Lung (tissue), 12 donors: ENCODE results near the gene SHLD1. TPM values are rescaled to one million over a fixed set of nuclear protein-coding genes. Genes with fewer than 3 reads are reported as not detected.
A peak's percentile ranks its signal among the peaks of the same experiment; 100 is the strongest.
"Not testable (repeated sequence)": the region's sequence is repeated elsewhere in the genome, so short reads cannot be mapped to it uniquely, and the experiment has no call there.

ENCODE experiments used
- ATAC-seq: fragments of 200-7000 bp; cut with Tn5 transposase; one replicate; pipeline ENCODE4 v1.9.1; 2020; ENCODE audit warnings: moderate number of reproducible peaks; ENCODE audit not compliant: insufficient read depth, low FRiP score
- DNase-seq, 3 donors: peaks; one replicate each; pipeline ENCODE4 v3.0.0-alpha.2; 2013 to 2017
- H3K27ac ChIP-seq, 2 donors: one replicate each; pipeline ENCODE4 v1.5.1; 2013; ENCODE audit warnings: mild to moderate bottlenecking in 2 of 2, moderate library complexity in 2 of 2, control low read depth in 1 of 2, inconsistent platforms in 1 of 2, low read depth in 1 of 2, low read length in 1 of 2
- H3K27me3 ChIP-seq, 3 donors: one replicate each; pipeline ENCODE4 v1.5.1; 2013; ENCODE audit warnings: low read length in 2 of 3; ENCODE audit not compliant: control insufficient read depth in 3 of 3, insufficient read depth in 3 of 3
- H3K36me3 ChIP-seq, 4 donors: one replicate each; pipeline ENCODE4 v1.5.1; 2013; ENCODE audit warnings: low read length in 4 of 4, mild to moderate bottlenecking in 1 of 4, moderate library complexity in 1 of 4; ENCODE audit not compliant: control insufficient read depth in 4 of 4, insufficient read depth in 4 of 4
- H3K4me1 ChIP-seq, 5 donors: one replicate each; pipeline ENCODE4 v1.5.1; 2013; ENCODE audit warnings: low read length in 5 of 5, mild to moderate bottlenecking in 2 of 5, moderate library complexity in 1 of 5; ENCODE audit not compliant: control insufficient read depth in 5 of 5, insufficient read depth in 5 of 5
- H3K4me3 ChIP-seq: one replicate; pipeline ENCODE4 v1.5.1; 2013; ENCODE audit warnings: mild to moderate bottlenecking, control low read depth, moderate library complexity
- H3K9ac ChIP-seq, 2 donors: one replicate each; pipeline ENCODE4 v1.5.1; 2013; ENCODE audit warnings: low read length in 2 of 2, control low read depth in 1 of 2; ENCODE audit not compliant: insufficient read depth in 1 of 2
- H3K9me3 ChIP-seq, 4 donors: one replicate each; pipeline ENCODE4 v1.5.1; 2013; ENCODE audit warnings: low read length in 3 of 4, mild to moderate bottlenecking in 1 of 4, moderate library complexity in 1 of 4; ENCODE audit not compliant: control insufficient read depth in 4 of 4, insufficient read depth in 3 of 4
- WGBS, 2 donors: extraction: QIAGEN DNeasy Blood & Tissue Kit; methylation state at CpG; one replicate each; pipeline ENCODE4 v1.1.7; 2013; 5-methylcytosine and 5-hydroxymethylcytosine counted together
- polyA plus RNA-seq, 2 donors: library from polyadenylated mRNA; stranded (reverse); fragments of 200-250 nt; gene quantifications; one replicate each; pipeline ENCODE4 v1.2.1, GENCODE V29; 2013
- total RNA-seq, 2 donors: library from RNA; depleted of rRNA in 1 of 2; stranded (reverse); fragments of >200 nt in 1 of 2; gene quantifications; one replicate each; pipeline ENCODE4 v1.2.1, GENCODE V29; 2014 to 2021
- TF ChIP-seq, protein P1 (sequence below): IDR thresholded peaks from 2 replicates; pipeline ENCODE4 v1.5.1; 2012; ENCODE audit warnings: mild to moderate bottlenecking; ENCODE audit errors: control extremely low read depth, extremely low read depth
- donor health status: control.
- donor health status: control.
- donor health status: Bipolar disorder and iron deficiency.
- donor health status: healthy.
- donor health status: DM: yes; HTN: yes; CAD: no.

Gene SHLD1
- total and polyA plus RNA-seq, 4 donors: 5.0 to 6.8 (median 6.1) TPM

DNA sequence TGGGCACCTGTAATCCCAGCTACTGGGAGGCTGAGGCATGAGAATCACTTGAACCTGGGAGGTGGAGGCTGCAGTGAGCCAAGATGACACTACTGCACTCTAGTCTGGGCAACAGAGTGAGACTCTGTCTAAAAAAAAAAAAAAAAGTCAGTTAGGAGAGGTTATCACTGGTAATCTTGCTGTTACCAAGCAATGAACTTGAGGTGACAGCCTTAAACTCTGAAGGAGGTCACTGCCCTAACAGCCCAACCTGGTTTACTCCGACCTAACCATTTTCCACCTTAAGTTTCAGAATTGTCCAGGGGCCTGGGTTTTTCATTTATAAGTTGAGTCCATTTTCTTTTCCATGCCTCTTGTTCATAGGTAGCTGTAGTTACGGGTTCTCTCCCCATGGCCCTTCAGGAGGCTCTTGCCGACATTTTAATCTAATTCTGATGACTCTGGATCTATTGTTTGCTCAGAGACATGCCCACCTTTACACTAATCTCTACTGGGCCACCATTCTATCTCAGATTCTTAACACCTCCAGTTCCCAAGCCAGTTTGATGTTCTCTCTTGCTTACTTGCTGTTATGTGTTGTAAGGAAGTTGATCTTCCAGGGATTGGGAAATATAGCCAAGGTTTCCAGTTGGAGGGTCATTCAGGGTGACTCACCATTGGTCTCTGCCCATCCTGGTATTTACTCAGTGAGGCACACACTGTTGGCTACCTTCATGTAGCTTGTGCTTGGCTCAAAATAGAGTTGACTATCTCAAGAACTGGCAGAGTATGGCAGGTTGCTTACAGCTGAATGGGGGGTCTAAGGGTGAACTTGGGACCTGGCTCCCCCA lies 29.1 kb downstream of the SHLD1 start:
- no peaks in the 10 kb centered on the region for H3K9me3 ChIP-seq
- no peaks in the 10 kb centered on the region for H3K27me3 ChIP-seq
- H3K4me1 ChIP-seq: peaks cover 0 to 5% (median 4%) of the 10 kb centered on the region in 5 donors
- TF ChIP-seq, protein P1, sequence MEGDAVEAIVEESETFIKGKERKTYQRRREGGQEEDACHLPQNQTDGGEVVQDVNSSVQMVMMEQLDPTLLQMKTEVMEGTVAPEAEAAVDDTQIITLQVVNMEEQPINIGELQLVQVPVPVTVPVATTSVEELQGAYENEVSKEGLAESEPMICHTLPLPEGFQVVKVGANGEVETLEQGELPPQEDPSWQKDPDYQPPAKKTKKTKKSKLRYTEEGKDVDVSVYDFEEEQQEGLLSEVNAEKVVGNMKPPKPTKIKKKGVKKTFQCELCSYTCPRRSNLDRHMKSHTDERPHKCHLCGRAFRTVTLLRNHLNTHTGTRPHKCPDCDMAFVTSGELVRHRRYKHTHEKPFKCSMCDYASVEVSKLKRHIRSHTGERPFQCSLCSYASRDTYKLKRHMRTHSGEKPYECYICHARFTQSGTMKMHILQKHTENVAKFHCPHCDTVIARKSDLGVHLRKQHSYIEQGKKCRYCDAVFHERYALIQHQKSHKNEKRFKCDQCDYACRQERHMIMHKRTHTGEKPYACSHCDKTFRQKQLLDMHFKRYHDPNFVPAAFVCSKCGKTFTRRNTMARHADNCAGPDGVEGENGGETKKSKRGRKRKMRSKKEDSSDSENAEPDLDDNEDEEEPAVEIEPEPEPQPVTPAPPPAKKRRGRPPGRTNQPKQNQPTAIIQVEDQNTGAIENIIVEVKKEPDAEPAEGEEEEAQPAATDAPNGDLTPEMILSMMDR: no peak
- DNase-seq (no peak), ATAC-seq (peak; percentile 38)
- no peak overlapping the region for H3K27ac ChIP-seq
- WGBS, 2 donors: 98 to 99% methylated on average over 3 of the region's 3 CpGs
- no peak overlapping the region for H3K9ac ChIP-seq
- peaks cover 0 to 14% (median 6%) of the 10 kb centered on the region in 4 donors for H3K36me3 ChIP-seq
- H3K4me3 ChIP-seq: no peak overlapping the region

DNA sequence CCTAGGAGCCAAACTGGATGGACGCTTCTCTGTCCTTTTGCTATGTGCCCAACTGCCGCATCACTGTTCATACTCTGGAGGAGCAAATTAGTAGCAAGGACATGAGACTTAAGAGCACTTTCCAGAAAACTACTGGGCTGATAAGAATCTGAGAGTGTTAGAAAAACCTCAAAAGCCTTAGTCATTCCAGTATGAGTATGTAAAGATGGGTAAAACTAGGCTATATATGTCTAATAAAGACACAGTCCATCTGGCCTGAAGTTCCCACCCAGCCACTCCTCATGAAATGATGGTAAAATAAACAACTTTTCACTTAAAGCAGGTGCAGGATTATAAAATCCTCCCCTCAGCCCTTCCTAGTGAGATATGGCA lies 30.6 kb downstream of the SHLD1 start:
- no peak overlapping the region for H3K4me3 ChIP-seq
- WGBS, 2 donors: 73 to 95% methylated on average over 2 of the region's 2 CpGs
- peaks cover 0 to 7% (median 2%) of the 10 kb centered on the region in 4 donors for H3K36me3 ChIP-seq
- no peak overlapping the region for H3K27ac ChIP-seq
- no peaks in the 10 kb centered on the region for H3K9me3 ChIP-seq
- H3K9ac ChIP-seq: no peak overlapping the region
- TF ChIP-seq, protein P1: no peak
- H3K4me1 ChIP-seq: peaks cover 0 to 5% (median 4%) of the 10 kb centered on the region in 5 donors
- no peaks in the 10 kb centered on the region for H3K27me3 ChIP-seq
- no peak for DNase-seq
- no peak for ATAC-seq

DNA sequence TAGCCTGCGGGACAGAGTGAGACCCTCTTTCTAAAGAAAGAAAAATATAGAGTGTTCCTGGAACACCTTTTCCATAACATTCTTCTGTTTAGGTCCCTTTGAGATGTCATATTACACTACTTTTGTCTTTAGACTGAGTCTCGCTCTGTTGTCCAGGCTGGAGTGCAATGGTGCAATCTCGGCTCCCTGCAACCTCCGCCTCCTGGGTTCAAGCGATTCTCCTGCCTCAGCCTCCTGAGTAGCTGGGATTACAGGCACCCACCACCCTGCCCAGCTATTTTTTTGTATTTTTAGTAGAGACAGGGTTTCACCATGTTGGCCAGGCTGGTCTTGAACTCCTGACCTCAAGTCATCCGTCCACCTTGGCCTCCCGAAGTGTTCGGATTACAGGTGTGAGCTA lies 31.2 kb downstream of the SHLD1 start:
- not testable (repeated sequence) for H3K9ac ChIP-seq, H3K27me3 ChIP-seq, DNase-seq, ATAC-seq, H3K9me3 ChIP-seq, H3K27ac ChIP-seq, H3K4me3 ChIP-seq, H3K36me3 ChIP-seq, H3K4me1 ChIP-seq
- WGBS, 2 donors: 86 to 88% methylated on average over 8 of the region's 8 CpGs

DNA sequence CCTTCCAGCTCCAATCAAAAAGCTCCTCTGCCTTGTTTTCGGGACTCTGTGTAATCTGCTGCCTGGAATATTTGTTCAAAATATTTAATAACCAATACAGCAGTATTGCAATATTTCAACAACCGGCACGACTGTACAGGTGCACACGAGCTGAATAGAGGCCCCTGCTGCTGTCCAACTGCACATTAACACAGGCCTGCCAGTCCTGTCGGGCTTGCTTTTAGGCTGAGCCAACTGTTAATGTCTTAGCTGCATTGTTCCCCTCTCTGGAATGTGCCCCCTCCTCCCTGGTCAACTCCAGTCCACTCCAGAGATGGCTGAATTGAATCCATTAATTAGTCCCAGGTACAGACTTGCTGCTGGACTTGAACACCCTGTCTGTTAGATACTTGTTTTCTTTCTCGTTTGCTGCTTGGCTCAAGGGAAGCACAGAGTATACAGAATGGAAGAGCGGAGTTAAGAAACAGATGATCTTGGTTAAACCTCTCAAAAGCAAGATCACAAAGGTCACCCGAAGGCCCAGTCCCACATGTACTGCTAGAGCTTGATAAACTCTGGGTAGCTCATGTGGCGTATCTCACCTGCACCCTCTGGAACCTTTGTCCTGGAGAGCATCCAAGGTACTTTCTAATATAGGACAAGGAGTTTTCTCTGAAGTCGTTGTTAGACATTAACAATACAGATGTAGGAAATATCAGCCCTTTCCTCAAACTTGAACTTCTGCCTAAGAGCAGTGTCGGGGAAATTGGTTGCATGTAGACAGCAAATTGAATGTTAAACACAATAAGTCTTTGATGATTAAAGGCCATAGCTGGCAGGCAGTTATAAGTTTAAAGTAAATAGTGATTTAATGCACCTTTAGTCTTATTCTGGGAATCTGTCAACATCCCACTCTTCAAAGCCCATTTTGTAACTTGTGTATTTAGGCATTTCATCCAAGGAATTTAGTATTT lies 31.9 kb downstream of the SHLD1 start:
- WGBS, 2 donors: 61 to 77% methylated on average over 11 of the region's 11 CpGs

More for the DNA sequence above, 31.9 kb downstream of the SHLD1 start:
- Histone ChIP-seq H3K36me3 (peaks cover 0 to 4% (median 0%) of the 10 kb centered on the region in 4 donors), H3K27me3 (no peaks in the 10 kb centered on the region), H3K9ac (no peak overlapping the region), H3K27ac (peak overlapping the region in 1 of 2 donors; percentile 60), H3K9me3 (no peaks in the 10 kb centered on the region), H3K4me1 (peaks cover 4 to 13% (median 6%) of the 10 kb centered on the region in 5 donors), H3K4me3 (no peak overlapping the region)
- DNase-seq (peak; percentile 18 to 51 (median 40)), ATAC-seq (no peak)
- TF ChIP-seq, protein P1: no peak
